H9 (cell line): Measurements from ENCODE around the gene SLC9B1. TPM values are rescaled to one million over a fixed set of nuclear protein-coding genes. Genes with fewer than 3 reads are reported as not detected.

ENCODE experiments used
- DNase-seq: peaks from one replicate; pipeline ENCODE4 v3.0.0-alpha.2; 2017
- H2AFZ ChIP-seq: one replicate; pipeline ENCODE4 v1.6.1; 2013; ENCODE audit warnings: mild to moderate bottlenecking, low read length, control low read depth, moderate library complexity
- H2AK5ac ChIP-seq: 2 replicates; pipeline ENCODE4 v1.6.1; 2013; ENCODE audit warnings: low read length, control low read depth, mixed read lengths; ENCODE audit not compliant: insufficient read length
- H2BK120ac ChIP-seq: one replicate; pipeline ENCODE4 v1.6.1; 2013; ENCODE audit warnings: low read depth, mild to moderate bottlenecking, low read length, control low read depth, inconsistent platforms; ENCODE audit not compliant: poor library complexity, severe bottlenecking
- H2BK12ac ChIP-seq: 2 replicates; pipeline ENCODE4 v1.6.1; 2013; ENCODE audit warnings: low read length, control low read depth, mixed read lengths, low read depth; ENCODE audit not compliant: insufficient read length
- H2BK15ac ChIP-seq: 2 replicates; pipeline ENCODE4 v1.6.1; 2013; ENCODE audit warnings: low read depth, low read length, control low read depth
- H2BK20ac ChIP-seq: one replicate; pipeline ENCODE4 v1.6.1; 2013; ENCODE audit warnings: low read depth, mild to moderate bottlenecking, low read length, control low read depth, inconsistent platforms; ENCODE audit not compliant: poor library complexity, severe bottlenecking
- H2BK5ac ChIP-seq: 2 replicates; pipeline ENCODE4 v1.6.1; 2013; ENCODE audit warnings: low read length, control low read depth, mixed read lengths; ENCODE audit not compliant: insufficient read length
- H3K14ac ChIP-seq: 2 replicates; pipeline ENCODE4 v1.6.1; 2013; ENCODE audit warnings: low read length, control low read depth; ENCODE audit not compliant: insufficient read depth
- H3K18ac ChIP-seq: 2 replicates; pipeline ENCODE4 v1.6.1; 2013; ENCODE audit warnings: low read depth, mild to moderate bottlenecking, mixed read lengths, low read length, control low read depth; ENCODE audit not compliant: insufficient read length
- H3K23ac ChIP-seq: 2 replicates; pipeline ENCODE4 v1.6.1; 2013; ENCODE audit warnings: low read length, control low read depth, mixed read lengths, low read depth; ENCODE audit not compliant: insufficient read length
- H3K23me2 ChIP-seq: 2 replicates; pipeline ENCODE4 v1.6.1; 2013; ENCODE audit warnings: low read depth, mild to moderate bottlenecking, mixed read lengths, low read length, control low read depth; ENCODE audit not compliant: insufficient read length, poor library complexity, severe bottlenecking
- H3K27ac ChIP-seq: 2 replicates; pipeline ENCODE4 v1.5.1; 2013; ENCODE audit warnings: low read length, control low read depth, mixed read lengths, low read depth; ENCODE audit not compliant: insufficient read length
- H3K27me3 ChIP-seq: 2 replicates; pipeline ENCODE4 v1.6.1; 2013; ENCODE audit warnings: low read length, control low read depth, inconsistent platforms; ENCODE audit not compliant: insufficient read depth
- H3K4ac ChIP-seq: 2 replicates; pipeline ENCODE4 v1.6.1; 2013; ENCODE audit warnings: low read depth, mild to moderate bottlenecking, control low read depth, inconsistent platforms, low read length, moderate library complexity
- H3K4me1 ChIP-seq: 2 replicates; pipeline ENCODE4 v1.6.1; 2013; ENCODE audit warnings: low read length, control low read depth, inconsistent platforms; ENCODE audit not compliant: insufficient read depth
- H3K4me2 ChIP-seq: 2 replicates; pipeline ENCODE4 v1.6.1; 2013; ENCODE audit warnings: low read length, control low read depth, mixed read lengths; ENCODE audit not compliant: insufficient read length, insufficient read depth
- H3K56ac ChIP-seq: 2 replicates; pipeline ENCODE4 v1.6.1; 2013; ENCODE audit warnings: low read depth, mild to moderate bottlenecking, mixed read lengths, low read length, control low read depth; ENCODE audit not compliant: insufficient read length
- H3K79me1 ChIP-seq: 2 replicates; pipeline ENCODE4 v1.6.1; 2013; ENCODE audit warnings: low read depth, mild to moderate bottlenecking, moderate library complexity, low read length, control low read depth, inconsistent platforms; ENCODE audit not compliant: insufficient read depth, poor library complexity, severe bottlenecking
- H3K79me2 ChIP-seq: 2 replicates; pipeline ENCODE4 v1.6.1; 2013; ENCODE audit warnings: low read length, control low read depth, inconsistent platforms; ENCODE audit not compliant: insufficient read depth
- H3K9ac ChIP-seq: 2 replicates; pipeline ENCODE4 v1.6.1; 2013; ENCODE audit warnings: low read length, control low read depth, mixed read lengths; ENCODE audit not compliant: insufficient read length; ENCODE audit errors: extremely low read depth
- H3K9me3 ChIP-seq: one replicate; pipeline ENCODE4 v1.6.1; 2013; ENCODE audit warnings: low read depth, low read length, inconsistent platforms; ENCODE audit not compliant: control insufficient read depth
- H3T11ph ChIP-seq: one replicate; pipeline ENCODE4 v1.6.1; 2013; ENCODE audit warnings: mild to moderate bottlenecking, low read length, control low read depth, inconsistent platforms
- H4K20me1 ChIP-seq: one replicate; pipeline ENCODE4 v1.6.1; 2013; ENCODE audit not compliant: control insufficient read depth, insufficient read length, insufficient read depth
- H4K5ac ChIP-seq: 2 replicates; pipeline ENCODE4 v1.6.1; 2013; ENCODE audit warnings: low read depth, mild to moderate bottlenecking, mixed read lengths, low read length, control low read depth; ENCODE audit not compliant: insufficient read length
- H4K8ac ChIP-seq: replicated peaks from 2 replicates; pipeline ENCODE4 v1.6.1; 2013; ENCODE audit warnings: low read length, control low read depth, mixed read lengths, low read depth; ENCODE audit not compliant: insufficient read length
- H4K91ac ChIP-seq: 2 replicates; pipeline ENCODE4 v1.6.1; 2013; ENCODE audit warnings: low read depth, mild to moderate bottlenecking, moderate library complexity, mixed read lengths, low read length, control low read depth; ENCODE audit not compliant: insufficient read length
- H3K27ac Mint-ChIP-seq, 3 experiments: 2 replicates in 2 of 3; 3 replicates in 1 of 3; pipeline ENCODE4 v1.8.0; 2020 to 2021; ENCODE audit warnings: mixed read lengths in 3 of 3, mild to moderate bottlenecking in 1 of 3, moderate library complexity in 1 of 3
- H3K27me3 Mint-ChIP-seq: 2 replicates; pipeline ENCODE4 v1.8.0; 2021; ENCODE audit warnings: low read depth, mild to moderate bottlenecking, moderate library complexity, mixed read lengths
- H3K36me3 Mint-ChIP-seq, 3 experiments: 2 replicates in 2 of 3; 3 replicates in 1 of 3; pipeline ENCODE4 v1.8.0; 2020 to 2021; ENCODE audit warnings: low read depth in 3 of 3, mixed read lengths in 3 of 3; ENCODE audit not compliant: insufficient read depth in 1 of 3
- H3K4me1 Mint-ChIP-seq, 2 experiments: 2 replicates each; pipeline ENCODE4 v1.8.0; 2020; ENCODE audit warnings: mixed read lengths in 2 of 2
- H3K4me3 Mint-ChIP-seq, 2 experiments: 2 replicates in 1 of 2; 3 replicates in 1 of 2; pipeline ENCODE4 v1.8.0; 2020 to 2021; ENCODE audit warnings: mild to moderate bottlenecking in 2 of 2, mixed read lengths in 2 of 2, moderate library complexity in 1 of 2
- H3K9me3 Mint-ChIP-seq, 2 experiments: 2 replicates in 1 of 2; 3 replicates in 1 of 2; pipeline ENCODE4 v1.8.0; 2020; ENCODE audit warnings: mild to moderate bottlenecking in 2 of 2, mixed read lengths in 2 of 2, moderate library complexity in 1 of 2
- CTCF ChIP-seq: fragments of 200-600 bp; sonication (generic); conservative IDR thresholded peaks from 3 replicates; pipeline ENCODE4 v1.8.0; 2021; ENCODE audit warnings: antibody characterized with exemption, mild to moderate bottlenecking
- WGBS: extraction: QIAGEN DNeasy Blood & Tissue Kit; methylation state at CpG from one replicate; pipeline ENCODE4 v1.1.7; 2013; ENCODE audit warnings: missing lambda C conversion rate, low lambda C conversion rate, mixed read lengths; ENCODE audit not compliant: insufficient read length; ENCODE audit errors: extremely low coverage; 5-methylcytosine and 5-hydroxymethylcytosine counted together
- total RNA-seq: library from RNA; stranded (reverse); gene quantifications from 2 replicates; pipeline ENCODE4 v1.2.1, GENCODE V29; 2021

Gene SLC9B1
- total RNA-seq, 1 experiment from 2014 or later = 0.59 TPM

GRCh38 chr4:103036169-103036568 is 16.7 kb upstream of the SLC9B1 start:
- no peak overlapping the region for H3K23ac ChIP-seq
- no peaks in the 10 kb centered on the region for H3K4me1 Mint-ChIP-seq
- H3K36me3 Mint-ChIP-seq = no peaks in the 10 kb centered on the region
- no peak overlapping the region for H3K14ac ChIP-seq
- H3K27ac ChIP-seq = no peak overlapping the region
- H2BK5ac ChIP-seq = no peak overlapping the region
- no peak overlapping the region for H2AK5ac ChIP-seq
- no peak overlapping the region for H3K4ac ChIP-seq
- H3K79me1 ChIP-seq = no peaks in the 10 kb centered on the region
- no peaks in the 10 kb centered on the region for H3K23me2 ChIP-seq
- no peak overlapping the region for H3K18ac ChIP-seq
- no peak overlapping the region for H3K27ac Mint-ChIP-seq
- H3K4me1 ChIP-seq = no peaks in the 10 kb centered on the region
- no peak overlapping the region for H2BK15ac ChIP-seq
- no peak overlapping the region for H3K4me3 Mint-ChIP-seq
- H2BK20ac ChIP-seq = no peak overlapping the region
- no peak overlapping the region for H3K4me2 ChIP-seq
- no CpG with 5 or more reads among the region's 2 CpGs for WGBS
- no peak for TF ChIP-seq CTCF
- no peak overlapping the region for H3T11ph ChIP-seq
- H4K20me1 ChIP-seq = no peaks in the 10 kb centered on the region
- H3K9ac ChIP-seq = no peak overlapping the region
- H3K27me3 Mint-ChIP-seq = no peaks in the 10 kb centered on the region; the same call in 1 of the 2 replicates
- no peak overlapping the region for H2BK12ac ChIP-seq
- no peaks in the 10 kb centered on the region for H3K9me3 ChIP-seq
- H3K9me3 Mint-ChIP-seq = no peaks in the 10 kb centered on the region
- H4K91ac ChIP-seq = no peak overlapping the region
- no peaks in the 10 kb centered on the region for H3K79me2 ChIP-seq
- no peak overlapping the region for H4K8ac ChIP-seq
- no peak for DNase-seq
- no peak overlapping the region for H3K56ac ChIP-seq
- H2AFZ ChIP-seq = no peak overlapping the region
- no peaks in the 10 kb centered on the region for H3K27me3 ChIP-seq
- H2BK120ac ChIP-seq = no peak overlapping the region
- H4K5ac ChIP-seq = no peak overlapping the region
